SK-N-SH (cell line): ENCODE measurements around the gene LOXL4. TPM values are rescaled to one million over a fixed set of nuclear protein-coding genes. Genes with fewer than 3 reads are reported as not detected.

Source experiments
- CTCF ChIA-PET: fragments of 300-600, 350-600 bp; formaldehyde crosslinking; extraction: SDS; loops from one replicate; lab custom pipeline; 2021; lab: Yijun Ruan, JAX
- POLR2A ChIA-PET: fragments of 350-600 bp; sonication (Branson Sonifier 250); formaldehyde crosslinking; extraction: SDS; loops from one replicate; lab custom pipeline; 2020; ENCODE audit warnings: antibody characterized with exemption, inconsistent platforms; lab: Yijun Ruan, JAX
- DNase-seq: peaks from one replicate; pipeline ENCODE4 v3.0.0; 2012
- H2AFZ ChIP-seq: fragments of 200-600 bp; sonication (generic); 2 replicates; pipeline ENCODE4 v1.8.1; 2016; ENCODE audit warnings: antibody characterized with exemption, mild to moderate bottlenecking, low read depth
- H3F3A ChIP-seq: fragments of 200-600 bp; sonication (generic); replicated peaks from 2 replicates; pipeline ENCODE3; 2016; ENCODE audit warnings: antibody characterized with exemption, mild to moderate bottlenecking; ENCODE audit not compliant: insufficient read depth
- H3K27ac ChIP-seq, 2 experiments: fragments of 200-500 bp in 1 of 2; fragments of 200-600 bp in 1 of 2; sonication (Bioruptor generic) in 1 of 2; sonication (generic), shearing (Covaris generic) in 1 of 2; 2 replicates each; pipeline versions ENCODE4 v1.5.1 to v1.6.1; 2014 to 2016; ENCODE audit warnings: low read depth in 2 of 2, inconsistent platforms in 1 of 2, low read length in 1 of 2, mild to moderate bottlenecking in 1 of 2, mixed read lengths in 1 of 2
- H3K27me3 ChIP-seq: fragments of 200-600 bp; sonication (generic), shearing (Covaris generic); 2 replicates; pipeline ENCODE4 v1.6.1; 2016; ENCODE audit warnings: mixed run types; ENCODE audit not compliant: insufficient read depth
- H3K36me3 ChIP-seq, 2 experiments: fragments of 200-500 bp in 1 of 2; fragments of 200-600 bp in 1 of 2; sonication (Bioruptor generic) in 1 of 2; sonication (generic) in 1 of 2; replicated peaks in 1 of 2; 2 replicates each; pipeline versions ENCODE3 to v1.5.1; 2014 to 2016; ENCODE audit warnings: low read length in 1 of 2, mild to moderate bottlenecking in 1 of 2; ENCODE audit not compliant: insufficient read depth in 2 of 2, control insufficient read depth in 1 of 2
- H3K4me1 ChIP-seq, 2 experiments: fragments of 200-500 bp in 1 of 2; fragments of 200-600 bp in 1 of 2; sonication (Bioruptor generic) in 1 of 2; sonication (generic), shearing (Covaris generic) in 1 of 2; 2 replicates each; pipeline versions ENCODE4 v1.5.1 to v1.6.1; 2014 to 2016; ENCODE audit warnings: low read depth in 1 of 2, low read length in 1 of 2, mixed run types in 1 of 2; ENCODE audit not compliant: insufficient read depth in 2 of 2, control insufficient read depth in 1 of 2
- H3K4me2 ChIP-seq: fragments of 200-600 bp; sonication (generic), shearing (Covaris generic); 2 replicates; pipeline ENCODE4 v1.6.1; 2017; ENCODE audit warnings: mixed run types
- H3K4me3 ChIP-seq, 2 experiments: fragments of 200-500 bp in 1 of 2; fragments of 200-600 bp in 1 of 2; sonication (Bioruptor generic) in 1 of 2; sonication (generic), shearing (Covaris generic) in 1 of 2; 2 replicates each; pipeline versions ENCODE4 v1.5.1 to v1.8.1; 2014 to 2016; ENCODE audit warnings: low read depth in 2 of 2, inconsistent platforms in 1 of 2, low read length in 1 of 2, mild to moderate bottlenecking in 1 of 2, mixed read lengths in 1 of 2, moderate library complexity in 1 of 2
- H3K79me2 ChIP-seq: fragments of 200-600 bp; sonication (generic); 2 replicates; pipeline ENCODE4 v1.8.1; 2017; ENCODE audit warnings: mild to moderate bottlenecking; ENCODE audit not compliant: insufficient read depth
- H3K9ac ChIP-seq: fragments of 200-600 bp; sonication (generic); 2 replicates; pipeline ENCODE4 v1.6.1; 2017; ENCODE audit warnings: mixed run types
- H3K9me2 ChIP-seq: fragments of 200-600 bp; sonication (generic); 2 replicates; pipeline ENCODE4 v1.6.1; 2017; ENCODE audit warnings: mixed run types
- H3K9me3 ChIP-seq: fragments of 200-600 bp; sonication (generic); 2 replicates; pipeline ENCODE4 v1.6.1; 2017; ENCODE audit warnings: mixed run types, mild to moderate bottlenecking, moderate library complexity
- H4K20me1 ChIP-seq: fragments of 200-600 bp; sonication (generic); 2 replicates; pipeline ENCODE4 v1.6.1; 2017; ENCODE audit warnings: mild to moderate bottlenecking, mixed run types; ENCODE audit not compliant: insufficient read depth
- CHD2 ChIP-seq: fragments of 150-350 bp; IDR thresholded peaks from 2 replicates; pipeline ENCODE4 v1.6.1; 2018; ENCODE audit warnings: low read length; ENCODE audit not compliant: partially characterized antibody
- FOSL2 ChIP-seq: IDR thresholded peaks from 2 replicates; pipeline ENCODE4 v1.4.0; 2012; ENCODE audit warnings: low read depth, mild to moderate bottlenecking, moderate library complexity, borderline replicate concordance
- FOXJ3 ChIP-seq: sonication (generic); formaldehyde crosslinking; IDR thresholded peaks from 2 replicates; pipeline ENCODE4 v1.5.1; 2020; ENCODE audit warnings: mild to moderate bottlenecking, missing genetic modification reagents
- GABPA ChIP-seq: IDR thresholded peaks from 2 replicates; pipeline ENCODE4 v1.4.0; 2012; ENCODE audit warnings: low read depth, mild to moderate bottlenecking
- GATA2 ChIP-seq: sonication (generic); formaldehyde crosslinking; IDR thresholded peaks from 2 replicates; pipeline ENCODE4 v1.5.0; 2020; ENCODE audit warnings: mild to moderate bottlenecking, missing genetic modification reagents
- NFIC ChIP-seq: IDR thresholded peaks from 2 replicates; pipeline ENCODE4 v1.4.0; 2012; ENCODE audit warnings: borderline replicate concordance
- NRF1 ChIP-seq: IDR thresholded peaks from 2 replicates; pipeline ENCODE4 v1.6.1; 2012; ENCODE audit warnings: low read depth, mild to moderate bottlenecking, low read length
- RAD21 ChIP-seq: IDR thresholded peaks from 2 replicates; pipeline ENCODE4 v1.6.1; 2012; ENCODE audit warnings: mild to moderate bottlenecking, low read length
- RFX5 ChIP-seq: IDR thresholded peaks from 2 replicates; pipeline ENCODE4 v1.6.1; 2012; ENCODE audit warnings: mild to moderate bottlenecking, improper control_type of control experiment, low read length
- SIN3A ChIP-seq: IDR thresholded peaks from 2 replicates; pipeline ENCODE4 v1.6.1; 2012; ENCODE audit warnings: low read depth, mild to moderate bottlenecking, low read length, moderate library complexity, borderline replicate concordance
- SMC3 ChIP-seq: IDR thresholded peaks from 2 replicates; pipeline ENCODE4 v1.6.1; 2012; ENCODE audit warnings: low read depth, low read length, improper control_type of control experiment
- TCF12 ChIP-seq: IDR thresholded peaks from 2 replicates; pipeline ENCODE4 v1.4.0; 2012
- TEAD4 ChIP-seq: IDR thresholded peaks from 2 replicates; pipeline ENCODE4 v1.4.0; 2012; ENCODE audit warnings: mild to moderate bottlenecking, borderline replicate concordance; ENCODE audit not compliant: insufficient read depth
- YY1 ChIP-seq: IDR thresholded peaks from 2 replicates; pipeline ENCODE4 v1.4.0; 2012; ENCODE audit warnings: low read depth, mild to moderate bottlenecking
- whole genome bisulfite sequencing: methylation state at CpG from one replicate; pipeline ENCODE4 v1.1.6; 2017; ENCODE audit warnings: low lambda C conversion rate; 5-methylcytosine and 5-hydroxymethylcytosine counted together
- polyA plus RNA-seq, 3 experiments: library from polyadenylated mRNA; depleted of rRNA; stranded (reverse); fragments of >200 nt; gene quantifications; 2 replicates each; pipeline ENCODE4 v1.2.3, GENCODE V29; 2012
- TF ChIP-seq, protein P1 (sequence below): fragments of 200-600 bp; sonication (generic); IDR thresholded peaks from 2 replicates; pipeline ENCODE4 v1.6.1; 2017; ENCODE audit warnings: antibody characterized with exemption, mild to moderate bottlenecking, moderate library complexity
- TF ChIP-seq, protein P2 (sequence below): IDR thresholded peaks from 2 replicates; pipeline ENCODE4 v1.6.1; 2012; ENCODE audit warnings: mild to moderate bottlenecking, low read depth, low read length, moderate library complexity
- TF ChIP-seq, protein P3 (sequence below): fragments of 150-350 bp; IDR thresholded peaks from 2 replicates; pipeline ENCODE4 v1.6.1; 2016; ENCODE audit warnings: mild to moderate bottlenecking, low read depth, low read length
- TF ChIP-seq, protein P4 (sequence below): IDR thresholded peaks from 2 replicates; pipeline ENCODE4 v1.4.0; 2012; ENCODE audit warnings: low read depth, borderline replicate concordance

Gene LOXL4
- polyA plus RNA-seq, 1 of the 3 experiments (the other 2 are of a cell fraction) = 1.7 TPM

DNA sequence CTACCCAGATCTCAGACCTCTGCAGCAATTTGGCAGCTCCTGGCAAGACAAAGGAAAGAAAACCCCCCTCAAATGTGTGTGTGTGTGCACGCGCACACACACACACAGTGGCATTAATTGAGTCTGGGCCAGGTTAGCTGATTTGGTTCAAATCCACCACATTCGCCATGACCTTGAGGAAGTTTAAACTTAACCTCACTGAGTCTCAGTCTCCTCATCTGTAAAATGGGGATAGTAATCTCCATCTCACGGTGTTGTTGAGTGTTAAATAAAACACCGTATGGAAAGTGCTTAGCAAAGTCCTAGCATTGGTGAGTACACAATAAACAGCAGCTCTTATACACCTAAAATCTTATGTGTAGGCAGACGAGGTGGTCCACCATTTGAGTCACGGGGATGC, 4.9 kb downstream of the LOXL4 start:
- H3K27ac ChIP-seq = no peak overlapping the region
- H3K9me2 ChIP-seq = no peaks in the 10 kb centered on the region
- no peak overlapping the region for H3K4me2 ChIP-seq
- TF ChIP-seq, protein P1, sequence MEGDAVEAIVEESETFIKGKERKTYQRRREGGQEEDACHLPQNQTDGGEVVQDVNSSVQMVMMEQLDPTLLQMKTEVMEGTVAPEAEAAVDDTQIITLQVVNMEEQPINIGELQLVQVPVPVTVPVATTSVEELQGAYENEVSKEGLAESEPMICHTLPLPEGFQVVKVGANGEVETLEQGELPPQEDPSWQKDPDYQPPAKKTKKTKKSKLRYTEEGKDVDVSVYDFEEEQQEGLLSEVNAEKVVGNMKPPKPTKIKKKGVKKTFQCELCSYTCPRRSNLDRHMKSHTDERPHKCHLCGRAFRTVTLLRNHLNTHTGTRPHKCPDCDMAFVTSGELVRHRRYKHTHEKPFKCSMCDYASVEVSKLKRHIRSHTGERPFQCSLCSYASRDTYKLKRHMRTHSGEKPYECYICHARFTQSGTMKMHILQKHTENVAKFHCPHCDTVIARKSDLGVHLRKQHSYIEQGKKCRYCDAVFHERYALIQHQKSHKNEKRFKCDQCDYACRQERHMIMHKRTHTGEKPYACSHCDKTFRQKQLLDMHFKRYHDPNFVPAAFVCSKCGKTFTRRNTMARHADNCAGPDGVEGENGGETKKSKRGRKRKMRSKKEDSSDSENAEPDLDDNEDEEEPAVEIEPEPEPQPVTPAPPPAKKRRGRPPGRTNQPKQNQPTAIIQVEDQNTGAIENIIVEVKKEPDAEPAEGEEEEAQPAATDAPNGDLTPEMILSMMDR = no peak
- no peak for TF ChIP-seq NRF1
- TF ChIP-seq, protein P2, sequence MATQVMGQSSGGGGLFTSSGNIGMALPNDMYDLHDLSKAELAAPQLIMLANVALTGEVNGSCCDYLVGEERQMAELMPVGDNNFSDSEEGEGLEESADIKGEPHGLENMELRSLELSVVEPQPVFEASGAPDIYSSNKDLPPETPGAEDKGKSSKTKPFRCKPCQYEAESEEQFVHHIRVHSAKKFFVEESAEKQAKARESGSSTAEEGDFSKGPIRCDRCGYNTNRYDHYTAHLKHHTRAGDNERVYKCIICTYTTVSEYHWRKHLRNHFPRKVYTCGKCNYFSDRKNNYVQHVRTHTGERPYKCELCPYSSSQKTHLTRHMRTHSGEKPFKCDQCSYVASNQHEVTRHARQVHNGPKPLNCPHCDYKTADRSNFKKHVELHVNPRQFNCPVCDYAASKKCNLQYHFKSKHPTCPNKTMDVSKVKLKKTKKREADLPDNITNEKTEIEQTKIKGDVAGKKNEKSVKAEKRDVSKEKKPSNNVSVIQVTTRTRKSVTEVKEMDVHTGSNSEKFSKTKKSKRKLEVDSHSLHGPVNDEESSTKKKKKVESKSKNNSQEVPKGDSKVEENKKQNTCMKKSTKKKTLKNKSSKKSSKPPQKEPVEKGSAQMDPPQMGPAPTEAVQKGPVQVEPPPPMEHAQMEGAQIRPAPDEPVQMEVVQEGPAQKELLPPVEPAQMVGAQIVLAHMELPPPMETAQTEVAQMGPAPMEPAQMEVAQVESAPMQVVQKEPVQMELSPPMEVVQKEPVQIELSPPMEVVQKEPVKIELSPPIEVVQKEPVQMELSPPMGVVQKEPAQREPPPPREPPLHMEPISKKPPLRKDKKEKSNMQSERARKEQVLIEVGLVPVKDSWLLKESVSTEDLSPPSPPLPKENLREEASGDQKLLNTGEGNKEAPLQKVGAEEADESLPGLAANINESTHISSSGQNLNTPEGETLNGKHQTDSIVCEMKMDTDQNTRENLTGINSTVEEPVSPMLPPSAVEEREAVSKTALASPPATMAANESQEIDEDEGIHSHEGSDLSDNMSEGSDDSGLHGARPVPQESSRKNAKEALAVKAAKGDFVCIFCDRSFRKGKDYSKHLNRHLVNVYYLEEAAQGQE = no peak
- no peak for TF ChIP-seq SMC3
- TF ChIP-seq FOXJ3 (CRISPR knock-in tag) = no peak
- TF ChIP-seq, protein P3, sequence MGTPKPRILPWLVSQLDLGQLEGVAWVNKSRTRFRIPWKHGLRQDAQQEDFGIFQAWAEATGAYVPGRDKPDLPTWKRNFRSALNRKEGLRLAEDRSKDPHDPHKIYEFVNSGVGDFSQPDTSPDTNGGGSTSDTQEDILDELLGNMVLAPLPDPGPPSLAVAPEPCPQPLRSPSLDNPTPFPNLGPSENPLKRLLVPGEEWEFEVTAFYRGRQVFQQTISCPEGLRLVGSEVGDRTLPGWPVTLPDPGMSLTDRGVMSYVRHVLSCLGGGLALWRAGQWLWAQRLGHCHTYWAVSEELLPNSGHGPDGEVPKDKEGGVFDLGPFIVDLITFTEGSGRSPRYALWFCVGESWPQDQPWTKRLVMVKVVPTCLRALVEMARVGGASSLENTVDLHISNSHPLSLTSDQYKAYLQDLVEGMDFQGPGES = no peak
- TF ChIP-seq GABPA = no peak
- no peak for TF ChIP-seq TEAD4
- TF ChIP-seq CHD2 = no peak
- TF ChIP-seq GATA2 = no peak
- TF ChIP-seq TCF12 = no peak
- no peak for TF ChIP-seq YY1
- TF ChIP-seq FOSL2 = no peak
- TF ChIP-seq, protein P4, sequence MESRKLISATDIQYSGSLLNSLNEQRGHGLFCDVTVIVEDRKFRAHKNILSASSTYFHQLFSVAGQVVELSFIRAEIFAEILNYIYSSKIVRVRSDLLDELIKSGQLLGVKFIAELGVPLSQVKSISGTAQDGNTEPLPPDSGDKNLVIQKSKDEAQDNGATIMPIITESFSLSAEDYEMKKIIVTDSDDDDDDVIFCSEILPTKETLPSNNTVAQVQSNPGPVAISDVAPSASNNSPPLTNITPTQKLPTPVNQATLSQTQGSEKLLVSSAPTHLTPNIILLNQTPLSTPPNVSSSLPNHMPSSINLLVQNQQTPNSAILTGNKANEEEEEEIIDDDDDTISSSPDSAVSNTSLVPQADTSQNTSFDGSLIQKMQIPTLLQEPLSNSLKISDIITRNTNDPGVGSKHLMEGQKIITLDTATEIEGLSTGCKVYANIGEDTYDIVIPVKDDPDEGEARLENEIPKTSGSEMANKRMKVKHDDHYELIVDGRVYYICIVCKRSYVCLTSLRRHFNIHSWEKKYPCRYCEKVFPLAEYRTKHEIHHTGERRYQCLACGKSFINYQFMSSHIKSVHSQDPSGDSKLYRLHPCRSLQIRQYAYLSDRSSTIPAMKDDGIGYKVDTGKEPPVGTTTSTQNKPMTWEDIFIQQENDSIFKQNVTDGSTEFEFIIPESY = no peak
- TF ChIP-seq NFIC = no peak
- no peak for TF ChIP-seq RAD21
- no peak for TF ChIP-seq RFX5
- no peak for TF ChIP-seq SIN3A
- DNase-seq = no peak
- peaks cover 4% of the 10 kb centered on the region for H3F3A ChIP-seq
- no peaks in the 10 kb centered on the region for H3K9me3 ChIP-seq
- no peaks in the 10 kb centered on the region for H4K20me1 ChIP-seq
- no peaks in the 10 kb centered on the region for H3K27me3 ChIP-seq
- no peak overlapping the region for H3K4me3 ChIP-seq
- ChIA-PET POLR2A (no interaction called here), CTCF (interaction anchor here (0.6 to 4.1 kb wide), 4 partner anchors 11 to 50 kb away, joined by 3 to 20 read pairs (median 4); no protein-coding TSS in a partner anchor)
- peaks cover 0 to 8% of the 10 kb centered on the region in 2 experiments; a peak in 1 of 4 replicates for H3K4me1 ChIP-seq
- H3K9ac ChIP-seq = no peak overlapping the region
- no peaks in the 10 kb centered on the region for H3K36me3 ChIP-seq
- no peaks in the 10 kb centered on the region for H3K79me2 ChIP-seq
- no peak overlapping the region for H2AFZ ChIP-seq
- WGBS = 85% methylated on average over 5 of the region's 7 CpGs
